Measurements from ENCODE around the gene AEN.

AEN gene

DNA sequence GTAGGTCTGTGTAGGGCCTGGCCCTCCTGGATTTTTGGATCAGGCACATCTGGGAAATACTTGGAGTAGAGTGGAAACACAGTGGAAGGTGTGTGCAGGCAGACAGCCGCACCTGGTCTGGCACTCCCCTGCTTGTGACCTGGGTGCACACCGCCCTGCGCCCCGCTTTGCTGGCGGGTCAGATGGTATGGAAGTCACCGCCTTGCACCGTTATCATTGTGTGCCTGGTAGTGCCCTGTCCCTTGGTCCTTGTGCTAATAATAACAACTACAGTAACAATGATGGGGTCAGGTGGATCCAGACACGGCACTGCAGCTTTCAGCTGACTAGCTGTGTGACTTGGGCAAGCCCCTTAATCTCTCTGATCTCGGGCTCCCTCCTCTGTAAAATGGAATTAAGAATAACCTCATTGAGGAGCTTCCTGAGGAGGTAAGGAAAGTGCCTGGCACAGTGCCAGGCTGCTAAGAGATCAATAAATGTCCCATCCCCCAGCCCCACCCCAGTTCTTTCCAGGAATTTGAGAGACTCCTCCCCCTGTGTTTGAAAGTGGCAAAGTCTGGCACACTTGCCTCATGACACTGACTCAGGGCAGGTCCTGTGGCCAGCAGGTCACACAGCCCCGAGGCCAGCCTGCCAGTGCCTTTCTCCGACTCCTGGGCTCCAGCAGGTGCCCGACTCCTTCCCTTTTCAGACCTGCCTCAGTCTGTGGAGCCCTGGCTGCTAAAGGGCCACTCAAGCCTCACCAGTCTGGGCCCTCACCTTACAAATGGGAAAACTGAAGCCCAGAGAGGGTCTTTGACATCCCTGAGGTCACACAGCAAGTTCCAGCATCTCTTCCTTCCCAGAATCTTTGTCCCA is 27.4 kb downstream of the AEN start:
- no peak for TF ChIP-seq CTCF (IDR thresholded peaks at IDR 0.05)
- Mint-ChIP-seq H3K9me3 (no peaks in the 10 kb centered on the region), H3K4me3 (no peak overlapping the region), H3K27ac (no peak overlapping the region), H3K4me1 (peaks cover 10% of the 10 kb centered on the region), H3K27me3 (ENCODE audit: low read depth, poor library complexity) (no peaks in the 10 kb centered on the region), H3K36me3 (ENCODE audit: low read depth) (no peaks in the 10 kb centered on the region)
- DNase-seq: no peak

GRCh38 chr15:88649286-88649733 is 28.2 kb downstream of the AEN start:
- no peak for TF ChIP-seq CTCF (IDR thresholded peaks at IDR 0.05)
- Mint-ChIP-seq H3K27me3 (ENCODE audit: low read depth, poor library complexity) (no peaks in the 10 kb centered on the region), H3K9me3 (no peaks in the 10 kb centered on the region), H3K4me1 (peaks cover 10% of the 10 kb centered on the region), H3K4me3 (no peak overlapping the region), H3K27ac (no peak overlapping the region), H3K36me3 (ENCODE audit: low read depth) (no peaks in the 10 kb centered on the region)
- DNase-seq: no peak

DNA sequence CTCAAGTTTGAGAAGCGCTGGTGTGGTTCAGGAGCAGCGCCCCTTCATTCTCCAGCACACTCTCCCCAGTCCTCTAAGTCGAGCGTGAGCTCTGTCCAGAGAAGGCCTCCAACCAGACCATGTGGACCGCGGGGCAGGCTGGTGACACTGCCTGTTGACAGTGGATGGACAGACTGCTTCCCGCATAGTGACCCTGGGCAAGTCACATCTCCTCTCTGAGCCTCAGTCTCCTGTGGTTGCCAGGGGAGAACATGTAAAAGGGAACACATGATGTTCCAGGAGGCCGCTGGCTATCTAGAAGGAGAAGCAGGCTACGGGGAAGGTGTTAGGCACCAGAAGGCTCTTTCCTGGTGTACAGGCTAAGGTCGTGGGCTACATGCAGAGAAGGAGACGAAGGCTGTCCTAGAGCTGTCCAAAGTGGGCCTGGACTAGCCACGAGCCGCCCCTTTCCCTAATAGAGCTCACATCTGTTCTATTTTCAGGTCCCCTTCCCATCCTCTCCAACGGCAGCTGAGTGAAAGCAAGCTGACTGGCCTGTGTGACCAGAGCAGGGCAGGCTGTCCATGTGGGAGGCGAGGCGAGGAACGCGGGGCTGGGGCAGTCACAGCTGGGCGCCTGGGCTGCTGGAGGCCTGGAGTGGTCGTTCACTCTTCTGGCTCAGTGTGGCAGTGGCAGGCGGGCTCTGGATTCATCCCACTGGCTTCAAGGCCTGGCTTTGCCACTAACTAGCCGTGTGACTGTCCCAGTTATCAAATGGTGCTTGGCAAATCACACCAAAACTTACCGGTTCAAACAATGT is 28.8 kb downstream of the AEN start:
- no peak overlapping the region for H3K4me3 Mint-ChIP-seq
- no peak overlapping the region for H3K27ac Mint-ChIP-seq
- DNase-seq: no peak
- H3K4me1 Mint-ChIP-seq: peaks cover 10% of the 10 kb centered on the region
- no peak for TF ChIP-seq CTCF (IDR thresholded peaks at IDR 0.05)
- H3K27me3 Mint-ChIP-seq (ENCODE audit: low read depth, poor library complexity): no peaks in the 10 kb centered on the region
- H3K9me3 Mint-ChIP-seq: no peaks in the 10 kb centered on the region
- H3K36me3 Mint-ChIP-seq (ENCODE audit: low read depth): no peaks in the 10 kb centered on the region

GRCh38 chr15:88650556-88650955 is 29.4 kb downstream of the AEN start:
- H3K27me3 Mint-ChIP-seq (ENCODE audit: low read depth, poor library complexity): no peaks in the 10 kb centered on the region
- no peak overlapping the region for H3K27ac Mint-ChIP-seq
- H3K4me3 Mint-ChIP-seq: no peak overlapping the region
- H3K9me3 Mint-ChIP-seq: no peaks in the 10 kb centered on the region
- no peaks in the 10 kb centered on the region for H3K36me3 Mint-ChIP-seq (ENCODE audit: low read depth)
- no peak for TF ChIP-seq CTCF (IDR thresholded peaks at IDR 0.05)
- no peak for DNase-seq
- peaks cover 10% of the 10 kb centered on the region for H3K4me1 Mint-ChIP-seq

- DNase-seq: no peak
- no peak for TF ChIP-seq CTCF (IDR thresholded peaks at IDR 0.05)
- Mint-ChIP-seq H3K27ac (peak overlapping the region; percentile 74), H3K9me3 (no peaks in the 10 kb centered on the region), H3K36me3 (ENCODE audit: low read depth) (no peaks in the 10 kb centered on the region), H3K4me1 (peaks cover 10% of the 10 kb centered on the region), H3K4me3 (no peak overlapping the region), H3K27me3 (ENCODE audit: low read depth, poor library complexity) (no peaks in the 10 kb centered on the region)
These were observed 30.1 kb downstream of the AEN start for GRCh38 chr15:88651136-88651732.
